HG03175 (cell line): Measurements from ENCODE around the gene PYDC1.
"Not testable (repeated sequence)": the region's sequence is repeated elsewhere in the genome, so short reads cannot be mapped to it uniquely, and the experiment has no call there.

Source experiments
- ATAC-seq: cut with Tn5 transposase; IDR thresholded peaks from one replicate; pipeline ENCODE4 v1.9.1; 2021; ENCODE audit warnings: mild to moderate bottlenecking, moderate library complexity; ENCODE audit not compliant: unreplicated experiment

The PYDC1 gene

DNA sequence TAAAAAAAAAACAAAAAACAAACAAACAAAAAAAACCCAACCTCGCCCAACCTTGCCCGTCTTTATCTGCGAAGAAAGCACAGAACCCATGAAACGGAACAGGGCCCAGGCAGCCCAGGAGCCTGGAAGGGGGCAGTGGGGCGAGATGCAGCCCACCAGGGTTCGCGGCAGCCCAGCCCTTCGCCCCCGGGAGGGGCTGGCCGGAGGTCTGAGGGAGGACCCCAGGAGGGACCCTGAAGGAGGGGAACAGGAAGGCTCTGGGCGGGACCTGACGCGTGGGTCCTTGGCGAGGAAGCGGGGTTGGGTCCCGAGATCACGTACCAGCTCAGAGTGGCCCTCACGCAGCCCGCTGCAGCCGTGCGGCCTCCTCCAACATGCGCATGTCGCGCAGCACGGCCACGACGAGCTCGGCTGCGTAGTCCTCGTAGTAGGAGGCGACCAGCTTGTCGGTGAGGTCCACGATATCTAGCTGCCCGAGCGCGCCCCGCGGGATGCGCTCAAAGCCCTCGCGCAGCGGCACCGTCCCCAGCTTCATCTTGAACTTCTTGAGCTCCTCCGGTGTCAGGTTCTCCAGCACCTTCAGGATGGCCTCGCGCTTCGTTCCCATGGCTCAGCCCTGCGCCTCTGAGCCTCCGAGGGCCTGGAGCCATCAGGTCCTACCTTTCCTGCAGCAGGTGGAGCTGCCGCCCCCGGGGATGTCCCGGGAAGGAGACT, at the start of gene PYDC1:
PYDC1 (minus strand) TSS at position 714 of the 714 bp plus-strand sequence; CDS start at position 607, 107 bp downstream.
- no peak for ATAC-seq

DNA sequence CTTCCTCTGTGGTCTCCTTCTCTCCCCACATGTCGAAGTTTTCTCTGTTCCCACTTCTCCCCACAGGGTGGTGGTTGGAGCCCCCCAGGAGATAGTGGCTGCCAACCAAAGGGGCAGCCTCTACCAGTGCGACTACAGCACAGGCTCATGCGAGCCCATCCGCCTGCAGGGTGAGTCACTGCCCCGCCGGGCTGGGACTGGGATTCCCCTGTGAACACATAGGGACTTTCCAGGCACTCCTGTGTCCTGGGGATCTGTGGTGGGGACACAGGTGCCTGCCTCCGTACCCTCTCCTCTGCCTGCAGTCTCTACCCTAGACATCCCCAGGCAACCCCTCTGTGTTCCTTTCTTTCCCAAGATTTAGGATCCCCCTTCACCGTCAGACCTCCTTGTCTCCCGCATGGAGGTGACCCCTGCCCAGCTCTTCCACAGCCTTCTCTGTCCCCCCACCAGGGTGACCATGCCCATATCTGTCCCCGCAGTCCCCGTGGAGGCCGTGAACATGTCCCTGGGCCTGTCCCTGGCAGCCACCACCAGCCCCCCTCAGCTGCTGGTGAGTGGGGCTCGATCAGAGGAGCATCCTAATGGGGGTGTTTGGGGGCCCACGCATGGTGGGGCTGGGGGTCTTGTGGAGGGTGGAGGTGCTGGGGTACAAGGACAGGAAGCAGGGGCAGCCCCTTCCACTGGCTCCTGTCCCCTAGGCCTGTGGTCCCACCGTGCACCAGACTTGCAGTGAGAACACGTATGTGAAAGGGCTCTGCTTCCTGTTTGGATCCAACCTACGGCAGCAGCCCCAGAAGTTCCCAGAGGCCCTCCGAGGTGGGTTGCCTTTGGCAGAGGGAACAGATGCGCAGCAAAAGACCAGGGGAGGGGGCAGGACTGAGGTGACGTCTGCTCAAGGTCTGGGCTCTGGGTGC, 48.7 kb upstream of the PYDC1 start:
- peak; percentile 78 for ATAC-seq

GRCh38 chr16:31262084-31262483, 45.1 kb upstream of the PYDC1 start:
- ATAC-seq = no peak

- ATAC-seq = no peak
These were observed 43.4 kb upstream of the PYDC1 start for GRCh38 chr16:31260136-31260931.

DNA sequence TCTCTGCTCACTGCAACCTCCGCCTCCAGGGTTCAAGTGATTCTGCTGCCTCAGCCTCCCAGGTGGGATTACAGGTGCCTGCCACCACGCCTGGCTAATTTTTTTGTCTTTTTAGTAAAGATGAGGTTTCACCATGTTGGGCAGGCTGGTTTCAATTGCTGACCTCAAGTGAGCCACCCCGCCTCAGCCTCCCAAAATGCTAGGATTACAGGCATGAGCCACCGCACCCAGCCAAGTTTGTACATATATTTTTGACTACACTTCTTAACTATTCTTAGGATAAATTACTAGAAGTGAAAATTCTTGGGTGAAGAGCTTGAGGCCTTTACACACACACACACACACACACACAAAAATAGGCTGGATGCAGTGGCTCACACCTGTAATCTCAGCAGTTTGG, 41.4 kb upstream of the PYDC1 start:
- no peak for ATAC-seq

- ATAC-seq = no peak
These were observed 39.5 kb upstream of the PYDC1 start for GRCh38 chr16:31256466-31256865.

DNA sequence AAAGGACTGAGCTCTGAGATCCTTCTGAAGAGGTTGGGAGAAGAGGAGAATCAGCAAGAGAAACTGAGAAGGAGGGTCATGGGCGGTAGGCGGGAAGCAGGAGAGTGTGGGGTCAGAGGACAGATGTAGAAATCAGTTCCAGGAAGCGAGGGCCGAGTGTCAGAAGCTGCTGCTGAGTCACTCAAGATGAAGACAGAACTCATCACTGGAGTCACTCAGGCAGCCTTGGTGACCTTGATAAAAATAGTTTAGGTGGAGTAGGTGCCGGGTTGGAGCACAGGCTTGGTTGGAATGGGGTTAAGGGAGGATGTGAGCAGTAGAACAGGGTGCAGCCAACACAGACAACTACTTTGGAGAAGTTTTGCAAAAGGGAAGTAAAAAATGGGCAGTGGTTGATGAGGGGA, 36.7 kb upstream of the PYDC1 start:
- ATAC-seq = no peak

GRCh38 chr16:31251435-31251834, 34.5 kb upstream of the PYDC1 start:
- ATAC-seq = no peak

GRCh38 chr16:31250782-31251384, 33.9 kb upstream of the PYDC1 start:
- ATAC-seq = no peak

- ATAC-seq = no peak
These were observed 31.4 kb upstream of the PYDC1 start for GRCh38 chr16:31248344-31248743.

GRCh38 chr16:31246296-31246695, 29.4 kb upstream of the PYDC1 start:
- ATAC-seq = no peak

- ATAC-seq = not testable (repeated sequence)
These were observed 28.7 kb upstream of the PYDC1 start for GRCh38 chr16:31245598-31245997.

GRCh38 chr16:31243734-31244670, 27.1 kb upstream of the PYDC1 start:
- ATAC-seq = no peak

DNA sequence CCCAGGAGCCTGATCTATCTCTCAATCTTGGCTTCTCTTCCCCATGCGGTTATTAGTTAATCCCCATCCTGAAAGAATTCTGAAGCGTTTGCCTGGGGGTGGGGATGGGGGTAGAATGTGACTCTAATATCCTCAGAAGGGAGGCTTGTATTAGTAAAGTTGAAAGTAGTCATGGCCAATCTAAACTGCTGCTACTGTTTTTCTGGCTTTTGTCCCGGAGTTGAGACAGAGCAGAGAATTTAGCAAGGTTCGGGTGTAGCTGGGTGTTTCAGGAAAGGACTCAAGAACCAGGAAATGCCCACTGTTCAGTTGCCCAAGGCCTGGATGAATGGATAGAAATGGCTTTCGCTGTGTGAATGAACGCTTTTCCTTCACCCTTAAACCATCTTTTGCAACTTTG, 25.3 kb upstream of the PYDC1 start:
- ATAC-seq = no peak

DNA sequence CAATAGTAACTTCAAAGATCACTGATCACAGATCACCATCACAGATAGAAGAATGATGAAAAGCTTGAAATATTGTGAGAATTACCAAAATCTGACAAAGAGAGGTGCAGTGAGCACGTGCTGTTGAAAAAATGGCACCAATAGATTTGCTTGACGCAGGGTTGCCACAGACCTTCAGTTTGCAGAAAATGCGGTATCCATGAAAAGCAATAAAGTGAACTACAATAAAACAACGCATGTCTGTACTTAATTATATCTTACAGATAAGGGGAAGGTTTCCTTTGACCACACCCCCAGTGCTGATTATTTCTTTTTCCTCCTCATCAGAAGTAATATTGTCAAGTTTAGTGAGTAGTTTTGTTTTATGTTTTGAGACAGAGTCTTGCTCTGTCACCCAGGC, 21.1 kb upstream of the PYDC1 start:
- ATAC-seq = no peak

- ATAC-seq = no peak
These were observed 12.6 kb upstream of the PYDC1 start for GRCh38 chr16:31229501-31229900.

- ATAC-seq = no peak
These were observed 11.3 kb upstream of the PYDC1 start for GRCh38 chr16:31228206-31228605.

- ATAC-seq = no peak
These were observed 8.3 kb upstream of the PYDC1 start for GRCh38 chr16:31225193-31225592.

DNA sequence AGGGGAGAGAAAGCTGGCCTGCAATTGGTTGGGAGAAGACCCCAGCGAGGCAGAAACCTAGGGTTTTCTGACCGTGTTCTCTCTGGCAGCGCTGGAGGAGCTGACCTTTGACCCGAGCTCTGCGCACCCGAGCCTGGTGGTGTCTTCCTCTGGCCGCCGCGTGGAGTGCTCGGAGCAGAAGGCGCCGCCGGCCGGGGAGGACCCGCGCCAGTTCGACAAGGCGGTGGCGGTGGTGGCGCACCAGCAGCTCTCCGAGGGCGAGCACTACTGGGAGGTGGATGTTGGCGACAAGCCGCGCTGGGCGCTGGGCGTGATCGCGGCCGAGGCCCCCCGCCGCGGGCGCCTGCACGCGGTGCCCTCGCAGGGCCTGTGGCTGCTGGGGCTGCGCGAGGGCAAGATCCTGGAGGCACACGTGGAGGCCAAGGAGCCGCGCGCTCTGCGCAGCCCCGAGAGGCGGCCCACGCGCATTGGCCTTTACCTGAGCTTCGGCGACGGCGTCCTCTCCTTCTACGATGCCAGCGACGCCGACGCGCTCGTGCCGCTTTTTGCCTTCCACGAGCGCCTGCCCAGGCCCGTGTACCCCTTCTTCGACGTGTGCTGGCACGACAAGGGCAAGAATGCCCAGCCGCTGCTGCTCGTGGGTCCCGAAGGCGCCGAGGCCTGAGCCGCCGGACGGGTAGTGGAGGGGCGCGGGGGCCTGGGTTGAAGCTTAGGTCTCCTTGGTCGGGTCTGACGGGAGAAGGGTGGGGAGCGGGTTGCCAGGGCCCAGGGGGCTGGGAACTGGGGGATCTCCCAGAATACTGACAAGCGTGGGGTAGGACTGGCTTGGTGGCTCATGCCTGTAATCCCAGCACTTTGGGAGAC, 7.4 kb upstream of the PYDC1 start:
- ATAC-seq = no peak
